Mononuclear cell (primary cell): ENCODE results near the gene LDB2. TPM values are rescaled to one million over a fixed set of nuclear protein-coding genes. Genes with fewer than 3 reads are reported as not detected.
"Not testable (repeated sequence)": the region's sequence is repeated elsewhere in the genome, so short reads cannot be mapped to it uniquely, and the experiment has no call there.

ENCODE experiments used
- H3K27me3 ChIP-seq: 2 replicates; pipeline ENCODE4 v1.6.0; 2011; ENCODE audit warnings: low read length, control low read depth; ENCODE audit not compliant: insufficient read depth
- H3K4me1 ChIP-seq: 2 replicates; pipeline ENCODE4 v1.5.1; 2011; ENCODE audit warnings: mild to moderate bottlenecking, low read length, control low read depth; ENCODE audit not compliant: insufficient read depth
- H3K4me3 ChIP-seq: 2 replicates; pipeline ENCODE4 v1.5.1; 2011; ENCODE audit warnings: mild to moderate bottlenecking, low read length, moderate library complexity
- H3K9me3 ChIP-seq: 2 replicates; pipeline ENCODE4 v1.5.1; 2011; ENCODE audit warnings: low read depth, mild to moderate bottlenecking, control low read depth, low read length
- total RNA-seq: library from RNA; depleted of rRNA; stranded (reverse); fragments of >200 nt; gene quantifications from one replicate; pipeline ENCODE4 v1.2.3, GENCODE V29; 2012

Gene LDB2
- total RNA-seq, 1 donor, result 0.52 TPM

DNA sequence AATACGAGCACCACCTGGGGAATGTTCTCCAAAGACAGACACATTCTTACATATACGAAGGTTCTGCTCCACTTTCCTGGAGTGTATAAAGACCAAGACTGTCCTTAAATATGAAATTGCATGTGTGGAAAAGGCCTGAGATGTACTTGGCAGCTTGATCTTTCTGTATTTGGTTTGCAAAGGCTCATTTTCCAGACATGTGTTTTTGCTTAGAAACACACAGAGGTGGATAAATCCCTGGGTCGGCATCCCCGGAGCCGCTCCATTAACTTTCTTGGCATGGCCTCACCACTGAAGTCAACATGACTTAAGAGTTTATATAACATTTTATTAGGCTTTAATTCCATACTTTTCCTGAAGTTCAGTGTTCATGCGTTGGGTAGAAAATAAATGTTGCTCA is 239.4 kb downstream of the LDB2 start:
- Histone ChIP-seq H3K4me3 (no peak overlapping the region), H3K9me3 (no peaks in the 10 kb centered on the region), H3K4me1 (no peaks in the 10 kb centered on the region), H3K27me3 (no peaks in the 10 kb centered on the region)

DNA sequence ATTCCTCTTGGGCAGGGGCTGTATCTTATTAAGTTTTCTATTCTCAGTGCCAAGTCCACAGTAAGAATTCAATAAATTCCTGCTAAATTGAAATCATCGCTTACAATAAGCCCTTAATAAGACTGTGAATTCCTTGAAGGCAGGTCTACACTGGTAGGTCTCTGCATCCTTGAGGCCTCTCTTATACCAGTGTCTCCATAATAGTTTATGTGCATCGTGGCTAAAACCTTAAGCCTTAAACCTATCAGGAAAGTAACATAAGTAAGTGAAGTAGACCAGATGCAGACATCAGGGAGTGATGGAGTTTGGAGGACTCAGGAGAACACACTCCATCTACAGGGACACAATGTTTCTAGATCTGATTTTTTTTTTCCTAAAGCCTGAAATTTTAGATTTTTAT is 240.3 kb downstream of the LDB2 start:
- no peaks in the 10 kb centered on the region for H3K27me3 ChIP-seq
- no peaks in the 10 kb centered on the region for H3K4me1 ChIP-seq
- H3K9me3 ChIP-seq, result no peaks in the 10 kb centered on the region
- H3K4me3 ChIP-seq, result no peak overlapping the region

DNA sequence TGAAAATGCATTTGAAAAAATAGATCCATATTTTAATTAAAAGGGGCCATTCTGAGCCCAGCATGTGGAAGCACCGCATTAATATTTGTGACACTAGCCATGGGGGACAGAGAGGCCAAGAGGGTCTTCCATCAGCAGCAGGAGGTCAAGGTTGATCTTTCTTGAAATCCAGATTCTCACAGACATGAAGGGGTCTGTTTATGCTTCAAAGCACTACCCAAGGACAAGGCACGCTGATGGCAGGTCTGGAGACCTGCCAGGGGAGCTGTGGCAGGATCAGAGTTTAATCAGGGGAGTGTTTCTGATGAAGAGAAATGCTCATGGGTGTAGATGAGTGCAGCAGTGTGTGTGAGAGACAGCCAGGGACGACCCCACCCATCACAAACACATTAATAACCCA is 243.3 kb downstream of the LDB2 start:
- H3K27me3 ChIP-seq, result no peaks in the 10 kb centered on the region
- H3K4me3 ChIP-seq, result no peak overlapping the region
- no peaks in the 10 kb centered on the region for H3K4me1 ChIP-seq
- H3K9me3 ChIP-seq, result no peaks in the 10 kb centered on the region

DNA sequence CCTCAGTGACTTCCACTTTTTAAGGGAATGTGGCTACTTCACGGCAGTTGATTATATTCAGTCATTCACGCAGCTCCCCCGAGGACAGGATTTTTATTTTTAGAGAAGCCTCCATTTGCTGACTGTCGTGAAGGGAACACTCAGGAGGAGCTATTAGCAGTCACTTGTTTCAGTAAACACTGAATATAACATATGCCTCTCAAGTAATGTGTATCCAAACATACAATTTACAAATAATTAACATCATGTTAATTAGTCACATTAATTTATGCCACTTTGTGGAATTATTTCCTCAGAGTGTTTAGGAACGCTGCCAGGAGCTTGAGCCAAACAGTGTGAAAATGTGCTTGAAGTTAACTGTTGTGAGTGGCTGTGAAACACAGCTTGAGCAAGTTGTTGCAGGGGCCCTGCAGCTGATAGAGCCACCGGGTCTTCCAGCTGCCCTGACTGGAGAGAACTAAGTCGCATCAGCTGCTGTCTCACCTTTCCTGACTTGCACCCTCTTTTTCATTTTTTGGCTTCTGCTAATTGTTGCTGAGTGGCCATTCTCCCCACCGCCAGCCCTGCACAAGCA is 245.6 kb downstream of the LDB2 start:
- Histone ChIP-seq H3K4me3 (no peak overlapping the region), H3K27me3 (no peaks in the 10 kb centered on the region), H3K9me3 (no peaks in the 10 kb centered on the region), H3K4me1 (no peaks in the 10 kb centered on the region)

DNA sequence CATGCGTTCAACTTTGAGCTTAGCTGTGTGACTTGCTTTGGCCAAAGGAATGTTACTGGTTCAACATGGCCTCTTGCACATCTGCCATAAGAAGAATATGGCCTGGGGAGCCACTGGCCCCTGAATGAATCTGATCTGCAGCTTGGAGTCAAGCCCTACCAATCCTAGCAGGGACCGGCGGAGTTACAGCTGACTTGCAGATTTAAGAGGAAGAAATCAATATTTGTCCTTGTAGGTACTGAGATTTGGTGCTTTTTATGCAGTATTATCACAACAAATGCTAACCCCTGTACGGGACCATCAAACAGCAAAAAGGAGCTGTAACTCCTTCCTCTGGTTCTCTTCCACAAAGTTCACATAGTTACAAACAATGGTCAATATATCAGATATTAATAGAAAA is 252.0 kb downstream of the LDB2 start:
- Histone ChIP-seq H3K9me3 (no peaks in the 10 kb centered on the region), H3K4me3 (no peak overlapping the region), H3K27me3 (no peaks in the 10 kb centered on the region)

DNA sequence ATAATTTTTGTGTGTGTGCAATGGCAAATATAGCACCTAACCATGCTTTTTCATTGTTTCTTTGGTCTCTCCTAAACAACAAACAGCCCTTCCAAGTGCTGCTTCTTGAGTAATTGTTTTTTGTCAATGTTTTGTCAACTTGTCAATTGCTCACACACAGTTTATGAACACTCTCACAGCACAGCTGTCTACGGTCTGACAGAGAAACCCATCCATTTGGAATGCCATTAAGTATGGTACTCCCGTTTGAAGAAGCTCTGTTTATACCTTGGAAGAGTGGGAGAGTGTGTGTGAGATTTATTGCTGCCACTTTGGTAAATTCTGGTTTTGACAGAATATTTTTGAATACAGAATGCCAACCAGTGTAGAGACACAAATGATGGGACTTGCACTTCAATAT is 254.6 kb downstream of the LDB2 start:
- H3K27me3 ChIP-seq, result no peaks in the 10 kb centered on the region
- no peak overlapping the region for H3K4me3 ChIP-seq
- no peaks in the 10 kb centered on the region for H3K4me1 ChIP-seq
- no peaks in the 10 kb centered on the region for H3K9me3 ChIP-seq

More for the DNA sequence above, 252.0 kb downstream of the LDB2 start:
- no peaks in the 10 kb centered on the region for H3K4me1 ChIP-seq

DNA sequence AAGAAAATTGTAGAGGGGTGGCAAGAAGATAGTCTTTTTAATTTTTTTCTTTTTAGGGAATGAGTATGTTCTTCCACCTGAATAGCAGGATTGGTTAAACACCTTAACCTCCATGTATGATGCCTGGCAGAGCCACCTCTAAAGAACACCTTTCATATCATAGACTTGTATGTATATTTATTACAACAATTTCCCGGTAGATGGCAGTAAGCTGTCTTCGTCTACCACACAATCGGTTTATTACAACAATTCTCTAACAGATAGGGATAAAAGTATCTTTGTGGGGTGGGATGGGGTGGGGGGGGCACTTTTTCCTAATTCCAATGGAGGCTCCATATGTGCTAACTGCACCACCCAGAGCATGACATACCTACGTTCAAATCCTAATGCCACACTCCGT is 255.5 kb downstream of the LDB2 start:
- Histone ChIP-seq H3K4me1 (no peaks in the 10 kb centered on the region), H3K27me3 (no peaks in the 10 kb centered on the region), H3K4me3 (no peak overlapping the region), H3K9me3 (no peaks in the 10 kb centered on the region)

DNA sequence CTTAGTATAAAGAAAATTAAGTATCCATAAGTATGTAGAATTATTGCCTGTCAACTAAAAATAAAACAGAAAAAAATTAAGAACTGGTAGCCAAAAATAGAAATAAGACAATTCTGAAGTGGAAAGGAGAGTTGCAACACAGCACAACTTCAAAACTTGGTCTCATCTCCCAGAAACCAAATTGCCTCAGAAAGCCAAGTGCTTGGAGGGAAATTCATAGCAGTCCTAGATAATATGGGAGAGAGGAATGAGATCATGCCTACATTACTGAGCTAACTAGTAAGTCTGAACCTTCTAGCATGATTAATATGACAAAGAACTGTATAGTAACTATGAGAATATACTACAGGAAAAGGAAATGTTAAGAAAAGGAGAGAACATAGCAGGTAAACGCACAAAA is 256.5 kb downstream of the LDB2 start:
- Histone ChIP-seq H3K27me3 (no peaks in the 10 kb centered on the region), H3K9me3 (no peaks in the 10 kb centered on the region), H3K4me1 (no peaks in the 10 kb centered on the region), H3K4me3 (no peak overlapping the region)

DNA sequence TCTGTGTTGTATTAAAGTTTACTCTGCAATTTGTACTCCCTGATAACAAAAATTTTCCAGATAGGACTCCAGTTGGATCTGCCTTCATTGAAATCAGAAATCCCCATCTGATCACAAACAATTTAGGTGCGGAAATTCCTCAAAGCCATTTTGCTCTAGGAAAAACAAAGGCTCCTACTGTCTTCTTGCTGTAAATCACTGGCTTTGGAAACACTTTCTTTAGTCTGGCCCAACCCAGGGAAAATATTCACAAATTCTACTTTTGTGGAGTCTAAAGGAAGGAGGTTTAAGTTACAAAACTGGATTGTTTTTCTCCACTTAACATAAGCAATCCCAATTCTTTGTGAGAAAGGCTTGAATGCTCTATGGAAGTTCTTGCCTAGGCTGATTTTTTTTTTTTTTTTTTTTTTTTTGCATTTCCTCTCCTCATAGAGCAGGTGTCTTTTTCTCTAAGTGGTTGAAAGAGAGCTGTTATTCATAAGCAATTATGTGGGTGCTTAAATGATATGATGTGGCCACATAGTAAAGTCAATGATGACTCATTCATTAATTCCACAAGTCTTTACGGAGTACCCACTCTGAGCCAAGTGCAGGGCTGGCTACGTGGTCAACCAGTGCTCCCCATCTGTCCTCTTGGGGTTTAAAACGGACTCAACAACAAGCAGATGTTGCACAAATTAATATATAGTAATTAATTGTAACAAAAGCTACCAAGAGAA is 261.4 kb downstream of the LDB2 start:
- Histone ChIP-seq H3K4me3 (no peak overlapping the region), H3K4me1 (no peaks in the 10 kb centered on the region), H3K27me3 (no peaks in the 10 kb centered on the region), H3K9me3 (no peaks in the 10 kb centered on the region)

DNA sequence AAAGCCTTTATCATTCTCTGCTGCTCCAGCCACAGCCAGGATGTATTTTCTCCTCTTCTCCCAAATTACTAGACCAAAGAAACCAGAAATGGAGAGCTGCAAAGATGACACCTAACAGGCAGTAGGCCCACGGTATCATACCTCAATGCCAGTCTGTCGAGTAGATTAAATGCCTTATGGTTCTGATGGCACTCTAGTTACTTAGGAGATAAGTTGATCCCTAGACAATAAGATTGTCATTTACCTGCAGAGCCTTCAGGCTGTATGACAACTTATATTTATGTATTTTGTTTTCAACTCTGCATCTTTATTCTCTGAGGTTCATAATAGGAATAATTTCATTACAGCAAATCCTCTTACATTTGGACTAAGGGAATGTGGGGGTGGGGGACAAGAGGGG is 262.1 kb downstream of the LDB2 start:
- H3K4me3 ChIP-seq, result no peak overlapping the region
- H3K4me1 ChIP-seq, result no peaks in the 10 kb centered on the region
- H3K9me3 ChIP-seq, result no peaks in the 10 kb centered on the region
- no peaks in the 10 kb centered on the region for H3K27me3 ChIP-seq

DNA sequence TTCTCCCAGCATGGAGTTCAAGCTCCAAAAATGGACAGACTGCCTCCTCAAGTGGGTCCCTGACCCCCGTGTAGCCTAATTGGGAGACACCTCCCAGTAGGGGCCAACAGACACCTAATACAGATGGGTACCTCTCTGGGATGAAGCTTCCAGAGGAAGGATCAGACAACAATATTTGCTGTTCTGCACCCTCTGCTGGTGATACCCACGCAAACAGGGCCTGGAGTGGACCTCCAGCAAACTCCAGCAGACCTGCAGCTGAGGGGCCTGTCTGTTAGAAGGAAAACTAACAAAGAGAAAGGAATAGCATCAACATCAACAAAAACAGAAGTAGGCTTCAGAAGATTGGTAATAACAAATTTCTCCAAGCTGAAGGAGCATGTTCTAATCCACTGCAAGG is 269.2 kb downstream of the LDB2 start:
- H3K4me1 ChIP-seq, H3K4me3 ChIP-seq, H3K9me3 ChIP-seq, H3K27me3 ChIP-seq: not testable (repeated sequence)

DNA sequence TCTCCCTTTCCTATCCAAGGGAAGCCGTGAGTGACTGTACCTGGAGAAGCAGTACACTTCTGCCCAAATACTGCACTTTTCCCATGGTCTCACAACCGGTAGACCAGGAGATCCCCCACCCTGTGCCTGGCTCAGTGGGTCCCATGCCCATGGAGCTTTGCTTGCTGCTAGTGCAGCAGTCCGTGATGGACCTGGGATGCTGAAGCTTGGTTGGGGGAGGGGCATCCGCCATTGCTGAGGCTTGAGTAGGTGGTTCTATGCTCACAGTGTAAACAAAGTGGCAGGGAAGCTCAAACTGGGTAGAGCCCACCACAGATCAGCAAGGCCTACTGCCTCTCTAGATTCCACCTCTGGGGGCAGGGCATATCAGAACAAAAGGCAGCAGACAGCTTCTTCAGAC is 269.6 kb downstream of the LDB2 start:
- H3K27me3 ChIP-seq, H3K9me3 ChIP-seq, H3K4me1 ChIP-seq, H3K4me3 ChIP-seq: not testable (repeated sequence)

DNA sequence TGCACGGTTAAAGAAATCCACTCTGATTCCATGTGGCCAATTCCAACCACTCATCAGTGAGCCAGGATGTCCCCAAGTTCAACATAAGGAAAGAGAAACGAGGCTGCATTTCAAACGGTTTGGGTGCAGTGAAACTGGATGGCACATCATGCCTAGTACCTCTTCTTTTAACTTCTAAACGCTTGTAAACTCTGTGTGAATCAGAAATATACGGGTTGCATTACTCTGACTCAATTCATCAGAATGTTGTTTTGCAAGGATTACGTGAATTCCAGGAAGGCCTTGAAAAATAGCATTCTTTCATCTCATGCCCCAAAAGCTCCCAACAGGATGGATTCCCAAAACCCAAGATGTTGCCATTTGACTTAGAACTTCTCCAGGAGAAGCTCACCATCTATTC is 270.4 kb downstream of the LDB2 start:
- Histone ChIP-seq H3K4me3 (no peak overlapping the region), H3K9me3 (no peaks in the 10 kb centered on the region), H3K27me3 (no peaks in the 10 kb centered on the region), H3K4me1 (no peaks in the 10 kb centered on the region)

DNA sequence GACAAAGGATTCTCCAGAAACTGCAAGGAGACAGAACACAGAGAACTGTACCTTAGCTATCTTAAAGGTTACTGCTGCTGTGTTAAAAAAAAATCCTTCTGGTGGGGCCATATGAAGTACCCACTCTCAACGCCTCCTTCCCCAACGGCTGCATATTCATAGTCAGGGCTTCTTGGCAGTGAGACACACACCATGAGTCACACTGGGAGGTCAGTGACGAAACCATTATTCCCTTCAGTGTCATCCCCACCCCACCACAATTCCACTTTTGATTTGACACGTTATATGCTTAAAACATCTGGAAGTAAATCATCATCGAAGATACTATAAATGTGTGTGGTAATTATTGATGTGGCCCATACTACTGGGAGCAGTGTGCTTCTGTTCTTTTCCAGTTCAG is 271.5 kb downstream of the LDB2 start:
- Histone ChIP-seq H3K27me3 (no peaks in the 10 kb centered on the region), H3K4me3 (no peak overlapping the region), H3K9me3 (no peaks in the 10 kb centered on the region), H3K4me1 (no peaks in the 10 kb centered on the region)

DNA sequence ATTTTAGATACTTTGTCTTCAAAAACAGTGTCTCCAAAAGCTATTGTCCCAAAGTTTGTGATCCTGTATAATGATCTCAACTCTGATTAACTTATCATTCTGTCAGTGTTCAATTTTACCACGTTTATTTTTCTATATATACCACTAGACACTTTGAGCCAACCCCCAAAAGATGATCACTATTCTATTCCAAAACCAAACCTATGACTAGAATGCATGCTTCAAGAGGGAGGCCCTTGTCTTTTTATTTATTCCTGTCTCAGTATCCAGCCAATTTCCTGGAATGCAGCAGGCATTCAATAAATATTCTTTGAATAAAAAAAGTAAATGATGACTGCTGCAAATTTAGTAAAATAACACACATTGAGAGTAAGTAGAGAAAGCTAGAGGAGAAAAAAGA is 275.6 kb downstream of the LDB2 start:
- Histone ChIP-seq H3K4me1 (no peaks in the 10 kb centered on the region), H3K27me3 (no peaks in the 10 kb centered on the region), H3K9me3 (no peaks in the 10 kb centered on the region), H3K4me3 (no peak overlapping the region)

DNA sequence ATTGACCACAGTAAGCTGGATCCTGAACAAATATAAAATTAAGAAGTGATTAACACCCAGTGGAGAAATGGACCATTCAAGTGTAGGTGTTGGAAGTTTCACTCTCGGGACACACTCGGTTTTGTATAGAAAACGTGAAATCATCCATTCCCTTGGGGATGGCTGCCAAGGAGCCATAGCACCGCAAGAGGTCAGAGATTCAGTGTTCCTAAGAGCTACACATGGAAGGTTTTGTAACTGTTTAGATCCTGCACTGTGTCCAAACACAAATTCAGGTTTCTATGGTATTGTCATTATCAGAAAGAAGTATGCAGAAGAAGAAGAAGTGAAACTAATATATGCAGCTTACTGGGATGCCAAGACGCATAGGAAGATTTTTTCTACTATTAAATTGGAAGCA is 281.0 kb downstream of the LDB2 start:
- no peaks in the 10 kb centered on the region for H3K27me3 ChIP-seq
- H3K4me3 ChIP-seq, result no peak overlapping the region
- H3K4me1 ChIP-seq, result no peaks in the 10 kb centered on the region
- H3K9me3 ChIP-seq, result no peaks in the 10 kb centered on the region
